Upper lobe of right lung (tissue), 1 donor: ENCODE data around the gene PTOV1. TPM values are rescaled to one million over a fixed set of nuclear protein-coding genes. Genes with fewer than 3 reads are reported as not detected.

Experiments
- ATAC-seq: fragments of 200-7000 bp; cut with Tn5 transposase; one replicate; pipeline ENCODE4 v1.9.1; 2020; ENCODE audit warnings: mild to moderate bottlenecking, moderate library complexity
- DNase-seq: peaks from one replicate; pipeline ENCODE4 v3.0.0-alpha.2; 2020
- H3K27ac ChIP-seq: fragments of 200-600 bp; one replicate; pipeline ENCODE4 v1.8.0; 2022
- H3K27me3 ChIP-seq: fragments of 200-600 bp; one replicate; pipeline ENCODE4 v1.8.0; 2022; ENCODE audit warnings: mild to moderate bottlenecking
- H3K36me3 ChIP-seq: fragments of 200-600 bp; one replicate; pipeline ENCODE4 v1.8.0; 2022
- H3K4me1 ChIP-seq: fragments of 200-600 bp; one replicate; pipeline ENCODE4 v1.8.0; 2022
- H3K4me3 ChIP-seq: fragments of 200-600 bp; one replicate; pipeline ENCODE4 v1.8.0; 2022; ENCODE audit warnings: mild to moderate bottlenecking
- H3K9me3 ChIP-seq: fragments of 200-600 bp; one replicate; pipeline ENCODE4 v1.8.0; 2022
- CTCF ChIP-seq: fragments of 200-600 bp; IDR thresholded peaks from one replicate; pipeline ENCODE4 v1.8.0; 2022; ENCODE audit warnings: antibody characterized with exemption
- intact Hi-C: fragments of 100-400 bp; cut with DNase I; formaldehyde crosslinking; loops from one replicate; pipeline ENCODE4 v1.11.0; 2022
- total RNA-seq: library from RNA; stranded (reverse); fragmentation: NEBNext Ultra II Directional; extraction: Animal tissue kit (Norgen Biotek cat#: 25700); gene quantifications from one replicate; pipeline ENCODE4 v1.2.1, GENCODE V29; 2021
- donor health status: DM: no; HTN: yes; CAD: no; lungs with severe emphysema.

PTOV1 gene
- total RNA-seq, 1 donor from 2014 or later = 104 TPM

DNA sequence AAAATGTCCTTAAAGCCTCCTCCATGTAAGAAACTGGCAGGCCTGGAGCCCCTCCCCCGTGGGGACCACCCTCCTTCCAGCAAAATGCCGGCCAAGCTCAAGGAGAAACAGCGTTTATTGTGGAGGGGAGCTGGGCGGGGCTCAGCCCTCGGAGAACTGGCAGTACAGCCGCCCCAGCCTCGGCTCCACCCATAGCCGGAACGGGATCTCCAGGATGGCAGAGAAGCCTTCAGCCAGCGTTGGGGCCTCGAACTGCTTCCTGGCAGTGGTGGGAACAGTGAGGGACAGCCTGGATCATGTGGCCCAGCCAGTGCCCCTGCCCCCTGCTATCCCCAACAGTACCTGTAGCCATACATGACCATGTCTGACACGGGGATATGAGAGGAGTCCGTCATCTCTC lies 10.1 kb downstream of the PTOV1 start:
- Histone ChIP-seq H3K4me3 (no peak overlapping the region), H3K27me3 (no peaks in the 10 kb centered on the region), H3K27ac (no peak overlapping the region), H3K9me3 (no peaks in the 10 kb centered on the region), H3K4me1 (peaks cover 7% of the 10 kb centered on the region), H3K36me3 (peaks cover 72% of the 10 kb centered on the region)
- intact Hi-C loops = no loop called here
- DNase-seq (peak; percentile 72), ATAC-seq (no peak)
- TF ChIP-seq CTCF = no peak

GRCh38 chr19:49861541-49862378 lies 10.8 kb downstream of the PTOV1 start:
- no peak for DNase-seq
- Histone ChIP-seq H3K36me3 (peaks cover 71% of the 10 kb centered on the region), H3K4me1 (peaks cover 13% of the 10 kb centered on the region), H3K27ac (no peak overlapping the region), H3K4me3 (no peak overlapping the region), H3K9me3 (no peaks in the 10 kb centered on the region), H3K27me3 (no peaks in the 10 kb centered on the region)
- intact Hi-C loops = no loop called here
- ATAC-seq = no peak
- TF ChIP-seq CTCF = no peak

GRCh38 chr19:49862391-49863253 lies 11.7 kb downstream of the PTOV1 start:
- DNase-seq = peak; percentile 70

GRCh38 chr19:49863254-49863934 lies 12.4 kb downstream of the PTOV1 start:
- Histone ChIP-seq H3K36me3 (peaks cover 55% of the 10 kb centered on the region), H3K27me3 (no peaks in the 10 kb centered on the region), H3K9me3 (no peaks in the 10 kb centered on the region), H3K4me3 (no peak overlapping the region), H3K4me1 (peaks cover 19% of the 10 kb centered on the region), H3K27ac (no peak overlapping the region)
- no peak for DNase-seq
- ATAC-seq = no peak
- no peak for TF ChIP-seq CTCF
- intact Hi-C loops = no loop called here

More at GRCh38 chr19:49862391-49863253, 11.7 kb downstream of the PTOV1 start:
- H3K36me3 ChIP-seq = peaks cover 63% of the 10 kb centered on the region
- H3K27me3 ChIP-seq = no peaks in the 10 kb centered on the region
- H3K4me3 ChIP-seq = no peak overlapping the region
- no peak overlapping the region for H3K27ac ChIP-seq
- TF ChIP-seq CTCF = no peak
- H3K9me3 ChIP-seq = no peaks in the 10 kb centered on the region
- H3K4me1 ChIP-seq = peaks cover 13% of the 10 kb centered on the region
- ATAC-seq = no peak
- intact Hi-C loops = no loop called here

GRCh38 chr19:49863935-49864320 lies 13.0 kb downstream of the PTOV1 start:
- no peak for TF ChIP-seq CTCF
- ATAC-seq (no peak), DNase-seq (no peak)
- H3K27ac ChIP-seq = no peak overlapping the region
- peaks cover 50% of the 10 kb centered on the region for H3K36me3 ChIP-seq
- no peaks in the 10 kb centered on the region for H3K27me3 ChIP-seq
- intact Hi-C loops = no loop called here
- H3K4me1 ChIP-seq = peaks cover 25% of the 10 kb centered on the region
- H3K9me3 ChIP-seq = no peaks in the 10 kb centered on the region
- H3K4me3 ChIP-seq = no peak overlapping the region
